Epidermal melanocyte (primary cell): ENCODE results near the gene TBL1X.

Source experiments
- DNase-seq: peaks from one replicate; pipeline ENCODE4 v3.0.0; 2011; ENCODE audit warnings: low spot score; ENCODE audit not compliant: insufficient read length

Gene TBL1X

GRCh38 chrX:9578083-9578779 is 113.4 kb downstream of the TBL1X start:
- DNase-seq, result no peak

GRCh38 chrX:9581771-9582385 is 117.0 kb downstream of the TBL1X start:
- DNase-seq, result no peak

GRCh38 chrX:9582956-9583355 is 118.1 kb downstream of the TBL1X start:
- no peak for DNase-seq

- no peak for DNase-seq
Observed at GRCh38 chrX:9586992-9587392, 122.1 kb downstream of the TBL1X start.

GRCh38 chrX:9587642-9588041 is 122.8 kb downstream of the TBL1X start:
- no peak for DNase-seq

- DNase-seq, result no peak
Observed at GRCh38 chrX:9591496-9591895, 126.6 kb downstream of the TBL1X start.

GRCh38 chrX:9593756-9594155 is 128.9 kb downstream of the TBL1X start:
- DNase-seq, result no peak

GRCh38 chrX:9595174-9595573 is 130.3 kb downstream of the TBL1X start:
- DNase-seq, result no peak

- no peak for DNase-seq
Observed at GRCh38 chrX:9596837-9597236, 132.0 kb downstream of the TBL1X start.

GRCh38 chrX:9597361-9598035 is 132.6 kb downstream of the TBL1X start:
- no peak for DNase-seq

- no peak for DNase-seq
Observed at GRCh38 chrX:9598344-9598743, 133.5 kb downstream of the TBL1X start.

GRCh38 chrX:9604111-9604907 is 139.5 kb downstream of the TBL1X start:
- no peak for DNase-seq

- DNase-seq, result no peak
Observed at GRCh38 chrX:9604908-9605306, 140.0 kb downstream of the TBL1X start.

GRCh38 chrX:9605484-9605883 is 140.6 kb downstream of the TBL1X start:
- DNase-seq, result no peak

- DNase-seq, result no peak
Observed at GRCh38 chrX:9606971-9607370, 142.1 kb downstream of the TBL1X start.

GRCh38 chrX:9609499-9609898 is 144.6 kb downstream of the TBL1X start:
- DNase-seq, result no peak

- no peak for DNase-seq
Observed at GRCh38 chrX:9609987-9610386, 145.1 kb downstream of the TBL1X start.

- no peak for DNase-seq
Observed at GRCh38 chrX:9610771-9611392, 146.0 kb downstream of the TBL1X start.

GRCh38 chrX:9611436-9612145 is 146.7 kb downstream of the TBL1X start:
- DNase-seq, result no peak

GRCh38 chrX:9612146-9612505 is 147.3 kb downstream of the TBL1X start:
- no peak for DNase-seq

- DNase-seq, result no peak
Observed at GRCh38 chrX:9614016-9614415, 149.2 kb downstream of the TBL1X start.
